Measurements from ENCODE around the gene PIAS4.

DNA sequence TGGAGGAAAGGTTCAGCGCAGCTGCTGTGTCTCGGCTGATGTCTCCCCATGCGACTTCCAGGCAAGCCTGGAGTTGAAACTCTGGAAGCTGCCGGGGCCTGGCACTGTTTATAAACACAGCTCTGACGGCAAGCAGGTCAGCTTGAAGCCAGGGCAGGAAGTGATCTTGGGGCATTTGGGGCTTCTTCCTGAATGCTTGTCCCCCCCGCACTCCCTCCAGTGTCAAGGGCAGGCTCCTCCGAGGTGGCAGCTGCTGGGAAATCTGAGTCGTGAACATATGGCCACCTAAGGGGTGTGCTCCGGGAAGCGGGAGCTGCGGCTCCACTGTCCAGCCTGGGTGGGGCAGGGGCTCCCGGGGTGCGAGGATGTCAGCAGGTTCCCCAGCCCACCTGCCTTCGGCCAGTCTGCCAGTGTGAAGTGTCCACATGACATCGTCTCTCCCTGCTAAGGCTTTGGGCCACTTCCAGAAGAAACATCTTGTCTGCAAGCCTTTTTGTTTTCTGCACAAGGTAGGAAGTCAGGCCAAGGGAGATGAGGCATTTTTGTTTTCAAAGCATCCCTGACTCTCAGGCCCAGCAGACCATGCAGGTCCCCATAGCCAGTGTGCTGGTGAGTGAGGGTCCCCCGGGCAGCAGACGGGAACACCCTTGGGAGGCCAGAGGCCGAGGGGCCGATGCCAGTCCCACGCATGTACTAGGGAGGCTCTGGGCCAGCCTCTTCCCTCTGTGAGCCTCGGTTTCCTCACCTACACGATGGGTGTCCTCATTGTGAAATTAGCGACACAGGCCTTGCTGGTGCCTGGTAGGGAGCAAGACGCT lies 2.7 kb downstream of the PIAS4 start:
- TF ChIP-seq CTCF (IDR thresholded peaks at IDR 0.05), result no peak
- TF ChIP-seq POLR2A (IDR thresholded peaks at IDR 0.05), result no peak
- peak in 1 of 3 donors; percentile 37 for TF ChIP-seq POLR2AphosphoS5 (IDR thresholded peaks at IDR 0.05)
- no peak for TF ChIP-seq EP300 (IDR thresholded peaks at IDR 0.05)
